K562 (cell line): ENCODE results near the gene ZBTB16. TPM values are rescaled to one million over a fixed set of nuclear protein-coding genes. Genes with fewer than 3 reads are reported as not detected.

Source experiments
- ATAC-seq: fragments of 200-7000 bp; cut with Tn5 transposase; 3 replicates; pipeline ENCODE4 v1.9.1; 2020; ENCODE audit warnings: moderate library complexity
- BruUV-seq: library from RNA; stranded (reverse); fragments of 400-500 nt; replicated peaks from 2 replicates; lab custom pipeline; 2021; lab: Mats Ljungman, UMichigan
- CTCF ChIA-PET: fragments of 300-600 bp; formaldehyde crosslinking; extraction: SDS; loops from one replicate; lab custom pipeline; 2021; ENCODE audit warnings: low intra/inter-chr PET ratio; lab: Yijun Ruan, JAX
- POLR2A ChIA-PET: fragments of 300-600, 350-650 bp; sonication (Branson Sonifier 250); formaldehyde crosslinking; extraction: SDS; loops from one replicate; lab custom pipeline; 2021; ENCODE audit warnings: antibody characterized with exemption, inconsistent platforms; lab: Yijun Ruan, JAX
- DNase-seq, 4 experiments: peaks; one replicate each; pipeline versions ENCODE4 v3.0.0 to v3.0.0-alpha.2; 2011 to 2018; ENCODE audit warnings: low spot score in 3 of 4, mixed read lengths in 3 of 4; ENCODE audit errors: extremely low read depth in 1 of 4
- FAIRE-seq: peaks from 2 replicates; lab custom pipeline; 2011; peaks lifted over from hg19 to GRCh38; lab: Jason Lieb, UNC
- H2AFZ ChIP-seq: 2 replicates; pipeline ENCODE4 v1.6.0; 2011; ENCODE audit warnings: low read depth, low read length, control low read depth, inconsistent platforms
- H3K27ac ChIP-seq: fragments of 200-600 bp; 3 replicates; pipeline ENCODE4 v1.8.0; 2011; ENCODE audit warnings: low read depth, mild to moderate bottlenecking, control low read depth, inconsistent platforms, low read length, moderate library complexity, mixed read lengths; ENCODE audit errors: extremely low read depth
- H3K27me3 ChIP-seq, 2 experiments: fragments of 300-600 bp in 1 of 2; 2 replicates in 1 of 2; 3 replicates in 1 of 2; pipeline versions ENCODE4 v1.6.0 to v1.8.0; 2011; ENCODE audit warnings: inconsistent platforms in 2 of 2, low read length in 2 of 2, mild to moderate bottlenecking in 1 of 2, mixed read lengths in 1 of 2, moderate library complexity in 1 of 2; ENCODE audit not compliant: control insufficient read depth in 2 of 2, insufficient read depth in 2 of 2
- H3K36me3 ChIP-seq: fragments of 300-600 bp; 3 replicates; pipeline ENCODE4 v1.8.0; 2011; ENCODE audit warnings: mild to moderate bottlenecking, low read length, inconsistent platforms; ENCODE audit not compliant: control insufficient read depth, insufficient read depth
- H3K4me1 ChIP-seq, 2 experiments: fragments of 200-600 bp in 1 of 2; replicated peaks in 1 of 2; 2 replicates in 1 of 2; 3 replicates in 1 of 2; pipeline versions ENCODE4 v1.5.1 to v1.8.0; 2011; ENCODE audit warnings: inconsistent platforms in 2 of 2, low read length in 2 of 2, mild to moderate bottlenecking in 1 of 2, mixed read lengths in 1 of 2, moderate library complexity in 1 of 2; ENCODE audit not compliant: control insufficient read depth in 2 of 2, insufficient read depth in 2 of 2
- H3K4me2 ChIP-seq: 2 replicates; pipeline ENCODE4 v1.6.1; 2011; ENCODE audit warnings: low read length, control low read depth, inconsistent platforms, mixed read lengths; ENCODE audit not compliant: insufficient read depth
- H3K4me3 ChIP-seq: fragments of 200-600 bp; sonication (generic), shearing (Covaris generic); 2 replicates; pipeline ENCODE4 v1.5.1; 2016; ENCODE audit warnings: control low read depth, inconsistent platforms
- H3K79me2 ChIP-seq: fragments of 200-600 bp; 3 replicates; pipeline ENCODE4 v1.8.0; 2011; ENCODE audit warnings: low read length, inconsistent platforms; ENCODE audit not compliant: control insufficient read depth, insufficient read depth
- H3K9ac ChIP-seq, 2 experiments: 2 replicates each; pipeline versions ENCODE4 v1.6.0 to v1.6.1; 2011; ENCODE audit warnings: low read depth in 2 of 2, low read length in 2 of 2, control low read depth in 1 of 2, inconsistent platforms in 1 of 2, mild to moderate bottlenecking in 1 of 2, mixed read lengths in 1 of 2; ENCODE audit not compliant: insufficient read depth in 1 of 2
- H3K9me1 ChIP-seq: one replicate; pipeline ENCODE4 v1.6.0; 2011; ENCODE audit warnings: inconsistent platforms, mild to moderate bottlenecking, low read length, moderate library complexity; ENCODE audit not compliant: control insufficient read depth, insufficient read depth
- H3K9me3 ChIP-seq: replicated peaks from 2 replicates; pipeline ENCODE4 v1.5.1; 2011; ENCODE audit warnings: low read depth, low read length, inconsistent platforms; ENCODE audit not compliant: control insufficient read depth, insufficient read depth
- H4K20me1 ChIP-seq: replicated peaks from 2 replicates; pipeline ENCODE4 v1.6.1; 2011; ENCODE audit warnings: low read length, inconsistent platforms, mixed read lengths; ENCODE audit not compliant: control insufficient read depth, insufficient read depth
- ARID2 ChIP-seq: fragments of 450-650 bp; IDR thresholded peaks from 2 replicates; pipeline ENCODE4 v1.6.1; 2017; ENCODE audit warnings: antibody characterized with exemption, mild to moderate bottlenecking
- HDAC6 ChIP-seq: IDR thresholded peaks from 2 replicates; pipeline ENCODE4 v1.6.1; 2012; ENCODE audit warnings: low read depth, mild to moderate bottlenecking, control low read depth, inconsistent platforms, low read length, moderate library complexity
- TCFL5 ChIP-seq: fragments of 250-450 bp; sonication (Bioruptor Pico); conservative IDR thresholded peaks from 2 replicates; pipeline ENCODE4 v1.6.1; 2021; ENCODE audit warnings: mild to moderate bottlenecking, moderate library complexity, matching md5 sums
- TFE3 ChIP-seq: fragments of 450-650 bp; formaldehyde crosslinking; IDR thresholded peaks from 2 replicates; pipeline ENCODE4 v1.4.0; 2020; ENCODE audit warnings: mild to moderate bottlenecking, mixed read lengths
- WGBS: fragments of 100-300 bp; shearing (Covaris generic); methylation state at CpG from one replicate; pipeline ENCODE4 v1.1.6; 2016; ENCODE audit warnings: low coverage, mixed read lengths; ENCODE audit not compliant: insufficient coverage; ENCODE audit errors: missing lambda C conversion rate; 5-methylcytosine and 5-hydroxymethylcytosine counted together
- in situ Hi-C: fragments of 300-500 bp; cut with MboI; formaldehyde crosslinking; loops from 4 replicates; pipeline ENCODE4 v1.15.0; 2018; ENCODE audit warnings: inconsistent platforms, mixed read lengths
- intact Hi-C: fragments of 100-400 bp; cut with micrococcal nuclease; formaldehyde crosslinking; loops from 2 replicates; pipeline ENCODE4 v1.14.2; 2022
- polyA plus RNA-seq, 8 experiments: library from polyadenylated mRNA; depleted of rRNA in 4 of 8; stranded (reverse) in 5 of 8; unstranded in 3 of 8; fragments of >200 nt; fragmentation: Nextera tagmentation in 2 of 8; fragmentation: Illumina TruSeq in 1 of 8; extraction: Ambion mirVana in 2 of 8; extraction: Trizol in 1 of 8; gene quantifications; 2 replicates each; pipeline versions ENCODE4 v1.2.1 to v1.2.3, GENCODE V29; 2011 to 2014; ENCODE audit warnings: inconsistent platforms in 1 of 8, missing spikeins in 1 of 8
- total RNA-seq, 7 experiments: library from RNA; depleted of rRNA in 6 of 7; stranded (reverse); fragments of >200 nt in 6 of 7; fragmentation: Illumina TruSeq in 2 of 7; extraction: Trizol in 2 of 7; gene quantifications; 2 replicates each; pipeline versions ENCODE4 v1.2.1 to v1.2.3, GENCODE V29; 2011 to 2021; ENCODE audit warnings: low replicate concordance in 1 of 7

The ZBTB16 gene
- total and polyA plus RNA-seq, 9 of the 15 experiments (the other 6 are each of a cell fraction or from before 2014, with no cell fraction given), result 0.06 to 0.40 (median 0.24) TPM; not detected in 4

GRCh38 chr11:114225661-114226060, 166.2 kb downstream of the ZBTB16 start:
- Histone ChIP-seq H3K9me3 (peaks cover 4% of the 10 kb centered on the region), H2AFZ (0 out of 2 replicates have a peak overlapping the region, but pooled peaks have one; percentile 4), H3K4me2 (no peak overlapping the region), H3K9ac (no peak overlapping the region), H3K36me3 (no peaks in the 10 kb centered on the region), H3K9me1 (no peaks in the 10 kb centered on the region), H3K27ac (no peak overlapping the region), H3K4me3 (no peak overlapping the region), H3K4me1 (peaks cover 10 to 26% of the 10 kb centered on the region in 2 experiments), H3K27me3 (no peaks in the 10 kb centered on the region), H3K79me2 (no peaks in the 10 kb centered on the region), H4K20me1 (no peaks in the 10 kb centered on the region)
- no peak for ATAC-seq
- DNase-seq, result no peak
- 23% methylated on average over 1 of the region's 1 CpG for WGBS
- ChIA-PET CTCF (no interaction called here), POLR2A (interaction anchor here (0.8 to 2.2 kb wide), 2 partner anchors 10 to 12 kb away, joined by 3 to 7 read pairs; no protein-coding TSS in a partner anchor)
- in situ Hi-C loops (no loop called here), intact Hi-C loops (no loop called here)
- TF ChIP-seq HDAC6 (no peak), ARID2 (no peak), TCFL5 (CRISPR knock-in tag) (no peak), TFE3 (CRISPR knock-in tag) (peak; percentile 73)
- no peak for FAIRE-seq
- no TSS peak for BruUV-seq
